Nephron (organoid): ENCODE results near the gene IGF1R.
A peak's percentile ranks its signal among the peaks of the same experiment; 100 is the strongest.

Experiments used
- H3K27ac Mint-ChIP-seq, 3 experiments: 2 replicates each; pipeline ENCODE4 v1.8.0; 2020; ENCODE audit warnings: mixed read lengths in 3 of 3, mild to moderate bottlenecking in 2 of 3, moderate library complexity in 1 of 3
- H3K27me3 Mint-ChIP-seq: 2 replicates; pipeline ENCODE4 v1.8.0; 2021; ENCODE audit warnings: low read depth, mild to moderate bottlenecking, moderate library complexity, mixed read lengths
- H3K36me3 Mint-ChIP-seq: 2 replicates; pipeline ENCODE4 v1.8.0; 2020; ENCODE audit warnings: low read depth, mixed read lengths
- H3K4me1 Mint-ChIP-seq: 2 replicates; pipeline ENCODE4 v1.8.0; 2020; ENCODE audit warnings: mixed read lengths
- H3K4me3 Mint-ChIP-seq, 3 experiments: 2 replicates each; pipeline ENCODE4 v1.8.0; 2020; ENCODE audit warnings: mild to moderate bottlenecking in 3 of 3, mixed read lengths in 3 of 3, moderate library complexity in 2 of 3
- H3K9me3 Mint-ChIP-seq: 2 replicates; pipeline ENCODE4 v1.8.0; 2020; ENCODE audit warnings: mixed read lengths
- TF ChIP-seq, protein P1 (sequence below), 3 experiments: fragments of 200-600 bp; sonication (generic); IDR thresholded peaks; one replicate each; pipeline ENCODE4 v1.5.0; 2021; ENCODE audit warnings: antibody characterized with exemption in 3 of 3; ENCODE audit not compliant: unreplicated experiment in 3 of 3

The IGF1R gene

DNA sequence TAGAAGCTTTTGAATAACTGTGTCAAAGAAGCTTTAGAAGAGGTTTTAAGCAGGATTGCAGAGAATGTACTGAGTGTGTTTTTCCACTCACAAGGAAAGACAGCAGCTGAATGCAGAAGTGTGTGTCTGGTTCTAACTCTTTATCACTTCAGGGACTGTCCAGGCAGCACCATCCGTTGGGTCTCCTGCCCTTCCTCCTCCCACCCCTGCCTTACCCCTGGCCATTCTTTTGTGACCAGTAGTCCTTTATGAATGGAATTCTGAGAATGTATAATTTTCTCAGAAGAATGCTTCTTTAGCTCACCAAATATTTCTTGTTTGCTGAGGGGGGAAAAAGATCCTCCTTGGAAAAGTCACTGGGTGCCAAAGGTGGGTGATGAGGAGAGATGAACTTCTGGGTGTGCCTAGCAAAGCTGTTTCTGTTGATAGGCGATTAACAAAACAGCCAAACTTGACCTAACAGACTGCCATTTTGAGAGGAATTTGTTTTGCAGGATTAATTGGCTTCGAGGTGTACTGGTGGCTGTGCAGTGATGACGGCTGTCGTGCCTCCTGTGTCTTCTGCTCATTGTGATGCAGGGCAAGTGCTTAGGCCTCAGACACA, 70.9 kb downstream of the IGF1R start:
- no peaks in the 10 kb centered on the region for H3K27me3 Mint-ChIP-seq
- H3K27ac Mint-ChIP-seq: peak overlapping the region; percentile 53 to 74 (median 73)
- H3K9me3 Mint-ChIP-seq: no peaks in the 10 kb centered on the region
- TF ChIP-seq, protein P1, sequence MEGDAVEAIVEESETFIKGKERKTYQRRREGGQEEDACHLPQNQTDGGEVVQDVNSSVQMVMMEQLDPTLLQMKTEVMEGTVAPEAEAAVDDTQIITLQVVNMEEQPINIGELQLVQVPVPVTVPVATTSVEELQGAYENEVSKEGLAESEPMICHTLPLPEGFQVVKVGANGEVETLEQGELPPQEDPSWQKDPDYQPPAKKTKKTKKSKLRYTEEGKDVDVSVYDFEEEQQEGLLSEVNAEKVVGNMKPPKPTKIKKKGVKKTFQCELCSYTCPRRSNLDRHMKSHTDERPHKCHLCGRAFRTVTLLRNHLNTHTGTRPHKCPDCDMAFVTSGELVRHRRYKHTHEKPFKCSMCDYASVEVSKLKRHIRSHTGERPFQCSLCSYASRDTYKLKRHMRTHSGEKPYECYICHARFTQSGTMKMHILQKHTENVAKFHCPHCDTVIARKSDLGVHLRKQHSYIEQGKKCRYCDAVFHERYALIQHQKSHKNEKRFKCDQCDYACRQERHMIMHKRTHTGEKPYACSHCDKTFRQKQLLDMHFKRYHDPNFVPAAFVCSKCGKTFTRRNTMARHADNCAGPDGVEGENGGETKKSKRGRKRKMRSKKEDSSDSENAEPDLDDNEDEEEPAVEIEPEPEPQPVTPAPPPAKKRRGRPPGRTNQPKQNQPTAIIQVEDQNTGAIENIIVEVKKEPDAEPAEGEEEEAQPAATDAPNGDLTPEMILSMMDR (IDR thresholded peaks at IDR 0.05; ENCODE audit: unreplicated experiment in 3 of 3): no peak
- H3K4me3 Mint-ChIP-seq: peak overlapping the region in 1 of 3 experiments; percentile 32
- peaks cover 90% of the 10 kb centered on the region for H3K4me1 Mint-ChIP-seq
- peaks cover 4% of the 10 kb centered on the region for H3K36me3 Mint-ChIP-seq

DNA sequence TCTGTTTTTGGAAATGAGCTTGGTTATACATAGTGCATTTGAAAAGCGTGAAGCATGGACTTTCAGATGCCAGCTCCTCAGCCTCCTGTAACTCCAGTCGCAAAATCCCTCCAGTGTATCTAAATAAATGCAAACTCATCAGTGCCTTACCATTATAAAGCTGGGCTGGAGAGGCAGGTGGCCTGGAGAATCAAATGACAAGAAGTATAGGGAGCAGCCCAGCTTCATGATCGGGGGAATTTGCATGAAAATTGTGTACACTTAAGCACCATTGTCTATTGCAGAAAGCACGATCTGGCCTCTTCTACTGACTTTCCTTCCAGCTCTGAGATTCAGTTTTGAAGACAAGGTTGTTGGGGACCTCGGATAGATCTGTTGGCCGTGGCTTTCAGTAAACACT, 71.7 kb downstream of the IGF1R start:
- peak overlapping the region; percentile 1 to 45 (median 9) for H3K27ac Mint-ChIP-seq

DNA sequence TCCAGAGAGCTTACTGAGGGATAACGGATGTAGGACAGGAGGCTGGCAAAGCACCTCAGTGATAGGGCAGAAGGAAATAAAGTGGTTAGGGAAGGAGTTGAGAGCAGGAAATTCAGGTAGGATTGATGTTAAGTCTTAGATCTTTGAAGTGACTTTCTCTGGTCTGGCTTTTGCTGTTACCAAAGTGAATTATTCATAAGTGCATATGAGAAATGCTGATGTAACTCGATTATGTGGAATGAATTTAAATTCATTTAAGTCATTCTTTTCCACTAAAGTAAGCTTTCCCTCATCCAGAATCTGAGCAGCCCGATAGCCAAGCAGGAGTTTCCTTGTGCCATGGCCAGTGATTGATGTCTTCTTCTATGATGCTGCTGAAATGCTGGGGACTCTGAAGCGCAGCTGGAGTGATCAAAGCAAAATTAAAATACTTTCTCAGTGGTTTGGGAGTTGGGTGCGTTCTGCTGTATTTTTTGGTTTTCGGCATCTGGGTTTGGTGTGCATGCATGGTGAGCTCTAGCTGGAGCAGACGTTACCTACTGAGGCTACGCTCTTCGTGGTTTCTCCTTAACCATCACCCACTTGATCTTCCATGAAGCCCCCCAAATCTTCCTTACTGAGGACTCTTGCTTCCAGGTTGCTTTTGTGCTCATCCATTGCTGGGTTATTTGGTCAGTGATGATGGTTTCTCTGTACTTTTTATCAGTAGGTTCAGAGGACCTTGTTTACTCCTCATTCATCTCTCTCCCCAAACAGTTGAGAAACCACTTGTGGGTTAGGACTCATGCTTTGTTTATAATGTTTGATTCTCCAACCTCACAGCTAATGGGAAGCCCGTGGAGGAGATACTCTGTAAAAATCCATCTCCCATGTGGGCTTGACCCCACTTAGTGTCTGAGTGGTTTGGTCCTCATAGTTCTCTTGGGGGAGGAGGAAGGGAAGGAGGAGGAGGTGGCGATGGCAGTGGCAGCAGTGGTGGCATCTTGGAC, 72.5 kb downstream of the IGF1R start:
- no peak overlapping the region for H3K4me3 Mint-ChIP-seq
- H3K4me1 Mint-ChIP-seq: peaks cover 77% of the 10 kb centered on the region
- H3K36me3 Mint-ChIP-seq: peaks cover 7% of the 10 kb centered on the region
- H3K27me3 Mint-ChIP-seq: peaks cover 3% of the 10 kb centered on the region
- TF ChIP-seq, protein P1 (IDR thresholded peaks at IDR 0.05; ENCODE audit: unreplicated experiment in 3 of 3): no peak
- no peaks in the 10 kb centered on the region for H3K9me3 Mint-ChIP-seq
- H3K27ac Mint-ChIP-seq: peak overlapping the region; percentile 1 to 45 (median 9)

More for the DNA sequence above, 71.7 kb downstream of the IGF1R start:
- no peaks in the 10 kb centered on the region for H3K27me3 Mint-ChIP-seq
- no peaks in the 10 kb centered on the region for H3K9me3 Mint-ChIP-seq
- H3K4me3 Mint-ChIP-seq: no peak overlapping the region
- TF ChIP-seq, protein P1 (IDR thresholded peaks at IDR 0.05; ENCODE audit: unreplicated experiment in 3 of 3): no peak
- peaks cover 4% of the 10 kb centered on the region for H3K36me3 Mint-ChIP-seq
- peaks cover 83% of the 10 kb centered on the region for H3K4me1 Mint-ChIP-seq

DNA sequence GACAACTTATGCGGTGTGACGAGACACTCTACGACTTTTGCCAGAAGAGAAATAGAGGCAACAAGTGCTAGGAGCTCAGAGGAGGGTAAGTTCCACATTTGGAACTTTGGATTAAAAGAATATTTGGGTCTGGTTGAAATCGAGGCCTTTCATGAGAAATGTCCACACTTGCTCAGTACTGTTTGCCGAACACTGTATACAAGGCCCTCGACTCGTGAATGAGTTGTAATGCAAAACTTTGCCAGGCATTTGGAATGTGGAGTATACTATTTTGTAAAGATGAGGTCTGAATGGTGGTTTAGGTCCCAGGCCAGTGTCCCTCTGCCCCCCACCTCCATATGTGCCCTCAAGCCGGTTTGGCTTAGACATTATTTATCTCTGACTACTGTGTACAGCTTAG, 73.9 kb downstream of the IGF1R start:
- H3K27me3 Mint-ChIP-seq: peaks cover 3% of the 10 kb centered on the region
- TF ChIP-seq, protein P1 (IDR thresholded peaks at IDR 0.05; ENCODE audit: unreplicated experiment in 3 of 3): no peak

DNA sequence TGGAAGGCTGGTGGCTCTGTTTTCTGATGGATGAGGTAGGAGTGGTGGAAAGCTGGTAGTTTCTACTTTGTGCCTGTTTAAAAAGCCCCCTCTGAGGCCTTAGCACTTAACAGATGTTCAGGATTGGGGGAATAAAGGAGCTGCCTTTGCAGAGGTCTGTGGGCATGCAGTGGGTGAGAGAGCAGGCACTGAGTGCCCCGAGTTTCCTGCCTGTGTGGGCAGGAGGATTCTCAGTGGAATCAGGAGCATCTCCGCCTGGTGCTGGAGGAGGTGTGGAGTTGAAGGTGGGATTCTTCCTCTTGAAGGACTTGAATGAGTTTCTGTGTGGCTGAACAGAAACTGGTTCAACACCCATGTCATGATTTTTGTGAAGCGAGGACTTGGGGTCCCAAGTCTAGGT, 74.3 kb downstream of the IGF1R start:
- peaks cover 7% of the 10 kb centered on the region for H3K36me3 Mint-ChIP-seq

More for the DNA sequence above, 73.9 kb downstream of the IGF1R start:
- H3K4me3 Mint-ChIP-seq: no peak overlapping the region
- H3K4me1 Mint-ChIP-seq: peaks cover 68% of the 10 kb centered on the region
- peak overlapping the region in 2 of 3 experiments; percentile 24 to 38 for H3K27ac Mint-ChIP-seq
- H3K9me3 Mint-ChIP-seq: no peaks in the 10 kb centered on the region
- H3K36me3 Mint-ChIP-seq: peaks cover 7% of the 10 kb centered on the region

More for the DNA sequence above, 74.3 kb downstream of the IGF1R start:
- TF ChIP-seq, protein P1 (IDR thresholded peaks at IDR 0.05; ENCODE audit: unreplicated experiment in 3 of 3): no peak
- Mint-ChIP-seq H3K9me3 (no peaks in the 10 kb centered on the region), H3K27ac (peak overlapping the region; percentile 8 to 38 (median 24)), H3K4me3 (no peak overlapping the region), H3K27me3 (peaks cover 3% of the 10 kb centered on the region), H3K4me1 (peaks cover 72% of the 10 kb centered on the region)
